ENCODE measurements around the gene ANP32A. TPM values are rescaled to one million over a fixed set of nuclear protein-coding genes. Genes with fewer than 3 reads are reported as not detected.
A peak's percentile ranks its signal among the peaks of the same experiment; 100 is the strongest.

The ANP32A gene
- total and polyA plus RNA-seq, 2 donors (not counting 1 experiment from before 2014, with no cell fraction given): 47.7 to 53.1 TPM

DNA sequence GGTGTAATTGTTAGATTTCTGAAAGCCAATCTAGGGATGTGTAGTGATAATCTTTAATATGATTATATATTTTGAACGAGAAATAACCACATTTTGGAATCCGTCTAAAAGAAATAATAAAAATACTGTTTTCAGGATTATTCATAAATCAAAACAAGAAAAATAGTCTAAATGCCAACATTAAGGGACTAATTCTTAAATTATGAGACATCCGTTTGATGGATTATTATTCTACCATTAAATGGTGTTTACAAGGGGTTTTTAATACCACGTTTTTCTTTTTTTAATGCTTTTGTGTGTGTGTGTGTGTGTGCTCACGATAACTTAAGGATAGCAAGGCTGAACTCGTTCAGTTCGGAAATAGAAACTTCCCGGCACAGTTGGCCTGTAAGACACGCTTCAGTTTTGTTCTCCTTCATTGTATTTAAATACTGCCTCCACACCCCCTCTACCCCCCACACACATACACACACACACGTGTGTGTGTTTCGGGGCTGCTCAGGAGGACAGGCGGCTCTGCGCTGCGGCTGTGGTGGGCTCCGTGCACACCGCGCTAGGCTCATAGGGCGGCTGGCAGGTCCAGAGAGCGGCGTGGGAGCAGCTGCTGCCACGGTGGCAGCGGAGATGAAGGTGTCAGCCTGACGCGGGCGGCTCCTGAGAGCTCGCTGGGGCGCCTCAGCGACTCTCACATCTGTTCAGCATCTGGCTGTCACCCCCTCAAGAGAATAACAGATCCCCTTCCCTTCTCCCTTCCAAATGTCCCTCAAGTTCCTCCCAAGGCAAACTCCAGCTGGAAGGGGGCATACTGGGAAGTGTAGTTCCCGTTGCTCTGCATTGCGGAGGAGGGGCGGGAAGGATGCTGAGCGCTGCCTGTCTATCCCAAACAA is 23.0 kb upstream of the ANP32A start:
- no peaks in the 10 kb centered on the region for H3K36me3 ChIP-seq (ENCODE audit: control insufficient read depth, insufficient read depth, low read length)
- H3K9ac ChIP-seq (ENCODE audit: insufficient read depth, low read length): no peak overlapping the region
- H2AFZ ChIP-seq (ENCODE audit: low read length): no peak overlapping the region
- peak overlapping the region; percentile 68 for H3K4me2 ChIP-seq (ENCODE audit: extremely low read depth, insufficient read depth, low read length)
- H3K4me1 ChIP-seq (ENCODE audit: control insufficient read depth, extremely low read depth, insufficient read depth, low read length): no peaks in the 10 kb centered on the region
- no peaks in the 10 kb centered on the region for H4K20me1 ChIP-seq (ENCODE audit: control insufficient read depth, extremely low read depth, insufficient read depth, low read length)
- DNase-seq (ENCODE audit: low read depth in 2 of 2): peak; percentile 20 to 27
- peaks cover 23% of the 10 kb centered on the region for H3K27me3 ChIP-seq (ENCODE audit: control insufficient read depth, insufficient read depth, low read length)
- H3K9me3 ChIP-seq (ENCODE audit: control insufficient read depth, insufficient read depth, low read depth, low read length): no peaks in the 10 kb centered on the region
- no peaks in the 10 kb centered on the region for H3K79me2 ChIP-seq (ENCODE audit: control insufficient read depth, insufficient read depth, low read length)
- H3K27ac ChIP-seq (ENCODE audit: insufficient read depth, low read length): no peak overlapping the region
- peak overlapping the region; percentile 8 to 50 (median 32) for H3K4me3 ChIP-seq (replicated peaks in 1 of 4; ENCODE audit: control extremely low read depth in 1 of 4, insufficient read depth in 1 of 4, low read depth in 3 of 4, low read length in 4 of 4)
- TF ChIP-seq, protein P1, sequence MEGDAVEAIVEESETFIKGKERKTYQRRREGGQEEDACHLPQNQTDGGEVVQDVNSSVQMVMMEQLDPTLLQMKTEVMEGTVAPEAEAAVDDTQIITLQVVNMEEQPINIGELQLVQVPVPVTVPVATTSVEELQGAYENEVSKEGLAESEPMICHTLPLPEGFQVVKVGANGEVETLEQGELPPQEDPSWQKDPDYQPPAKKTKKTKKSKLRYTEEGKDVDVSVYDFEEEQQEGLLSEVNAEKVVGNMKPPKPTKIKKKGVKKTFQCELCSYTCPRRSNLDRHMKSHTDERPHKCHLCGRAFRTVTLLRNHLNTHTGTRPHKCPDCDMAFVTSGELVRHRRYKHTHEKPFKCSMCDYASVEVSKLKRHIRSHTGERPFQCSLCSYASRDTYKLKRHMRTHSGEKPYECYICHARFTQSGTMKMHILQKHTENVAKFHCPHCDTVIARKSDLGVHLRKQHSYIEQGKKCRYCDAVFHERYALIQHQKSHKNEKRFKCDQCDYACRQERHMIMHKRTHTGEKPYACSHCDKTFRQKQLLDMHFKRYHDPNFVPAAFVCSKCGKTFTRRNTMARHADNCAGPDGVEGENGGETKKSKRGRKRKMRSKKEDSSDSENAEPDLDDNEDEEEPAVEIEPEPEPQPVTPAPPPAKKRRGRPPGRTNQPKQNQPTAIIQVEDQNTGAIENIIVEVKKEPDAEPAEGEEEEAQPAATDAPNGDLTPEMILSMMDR (conservative IDR thresholded peaks at IDR 0.05 in 1 of 2, IDR thresholded peaks at IDR 0.05 in 1 of 2; ENCODE audit: low read depth in 1 of 2, low read length in 2 of 2): no peak
- TF ChIP-seq EZH2 (IDR thresholded peaks at IDR 0.05; ENCODE audit: low read length, missing control alignments): peak; percentile 65

DNA sequence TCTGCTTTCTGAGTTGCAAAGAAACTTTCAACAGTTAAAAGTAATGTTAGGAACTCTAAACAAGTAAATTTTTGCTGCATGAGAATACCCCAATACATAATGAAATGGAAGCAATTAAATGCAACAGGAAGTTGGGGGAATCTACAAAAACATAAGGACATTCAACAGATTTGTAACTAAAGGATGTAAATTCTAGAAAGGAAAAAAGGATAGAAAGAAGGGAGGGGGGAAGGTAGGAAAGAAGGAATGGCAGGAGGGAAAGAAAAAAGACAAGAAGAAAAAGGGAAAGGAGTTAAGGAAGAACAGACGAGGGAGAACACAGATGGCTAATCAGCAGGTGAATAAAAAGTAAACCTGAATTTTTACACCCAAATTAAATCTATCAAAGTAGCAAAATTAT is 22.3 kb upstream of the ANP32A start:
- no peaks in the 10 kb centered on the region for H4K20me1 ChIP-seq (ENCODE audit: control insufficient read depth, extremely low read depth, insufficient read depth, low read length)
- no peak overlapping the region for H2AFZ ChIP-seq (ENCODE audit: low read length)
- no peaks in the 10 kb centered on the region for H3K79me2 ChIP-seq (ENCODE audit: control insufficient read depth, insufficient read depth, low read length)
- H3K4me2 ChIP-seq (ENCODE audit: extremely low read depth, insufficient read depth, low read length): no peak overlapping the region
- H3K9ac ChIP-seq (ENCODE audit: insufficient read depth, low read length): no peak overlapping the region
- no peak overlapping the region for H3K4me3 ChIP-seq (replicated peaks in 1 of 4; ENCODE audit: control extremely low read depth in 1 of 4, insufficient read depth in 1 of 4, low read depth in 3 of 4, low read length in 4 of 4)
- no peak for TF ChIP-seq EZH2 (IDR thresholded peaks at IDR 0.05; ENCODE audit: low read length, missing control alignments)
- H3K27me3 ChIP-seq (ENCODE audit: control insufficient read depth, insufficient read depth, low read length): peaks cover 22% of the 10 kb centered on the region
- H3K36me3 ChIP-seq (ENCODE audit: control insufficient read depth, insufficient read depth, low read length): no peaks in the 10 kb centered on the region
- no peak overlapping the region for H3K27ac ChIP-seq (ENCODE audit: insufficient read depth, low read length)
- H3K9me3 ChIP-seq (ENCODE audit: control insufficient read depth, insufficient read depth, low read depth, low read length): no peaks in the 10 kb centered on the region
- no peak for DNase-seq (ENCODE audit: low read depth in 2 of 2)
- no peaks in the 10 kb centered on the region for H3K4me1 ChIP-seq (ENCODE audit: control insufficient read depth, extremely low read depth, insufficient read depth, low read length)

DNA sequence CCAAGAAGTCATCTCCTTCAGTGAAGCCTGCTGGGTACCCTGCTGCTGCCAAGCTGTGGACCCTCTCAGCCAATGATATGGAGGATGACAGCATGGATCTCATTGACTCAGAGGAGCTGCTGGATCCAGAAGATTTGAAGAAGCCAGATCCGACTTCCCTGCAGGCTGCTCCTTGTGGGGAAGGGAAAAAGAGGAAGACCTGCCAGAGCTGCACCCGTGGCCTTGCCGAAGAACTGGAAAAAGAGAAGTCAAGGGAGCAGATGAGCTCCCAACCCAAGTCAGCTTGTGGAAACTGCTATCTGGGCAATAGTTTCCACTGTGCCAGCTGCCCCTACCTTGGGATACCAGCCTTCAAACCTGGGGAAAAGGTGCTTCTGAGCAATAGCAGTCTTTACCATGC is 13.7 kb upstream of the ANP32A start:
- Histone ChIP-seq H3K4me1 (ENCODE audit: control insufficient read depth, extremely low read depth, insufficient read depth, low read length) (no peaks in the 10 kb centered on the region), H3K9ac (ENCODE audit: insufficient read depth, low read length) (no peak overlapping the region), H2AFZ (ENCODE audit: low read length) (no peak overlapping the region), H3K4me2 (ENCODE audit: extremely low read depth, insufficient read depth, low read length) (no peak overlapping the region), H3K4me3 (replicated peaks in 1 of 4; ENCODE audit: control extremely low read depth in 1 of 4, insufficient read depth in 1 of 4, low read depth in 3 of 4, low read length in 4 of 4) (no peak overlapping the region), H3K36me3 (ENCODE audit: control insufficient read depth, insufficient read depth, low read length) (no peaks in the 10 kb centered on the region), H4K20me1 (ENCODE audit: control insufficient read depth, extremely low read depth, insufficient read depth, low read length) (no peaks in the 10 kb centered on the region), H3K79me2 (ENCODE audit: control insufficient read depth, insufficient read depth, low read length) (no peaks in the 10 kb centered on the region), H3K9me3 (ENCODE audit: control insufficient read depth, insufficient read depth, low read depth, low read length) (no peaks in the 10 kb centered on the region), H3K27ac (ENCODE audit: insufficient read depth, low read length) (no peak overlapping the region), H3K27me3 (ENCODE audit: control insufficient read depth, insufficient read depth, low read length) (peaks cover 10% of the 10 kb centered on the region)
- no peak for TF ChIP-seq EZH2 (IDR thresholded peaks at IDR 0.05; ENCODE audit: low read length, missing control alignments)
- TF ChIP-seq, protein P1 (conservative IDR thresholded peaks at IDR 0.05 in 1 of 2, IDR thresholded peaks at IDR 0.05 in 1 of 2; ENCODE audit: low read depth in 1 of 2, low read length in 2 of 2): no peak
- no peak for DNase-seq (ENCODE audit: low read depth in 2 of 2)
